ENCODE results near the gene TSPAN32.
"Not testable (repeated sequence)": the region's sequence is repeated elsewhere in the genome, so short reads cannot be mapped to it uniquely, and the experiment has no call there.

- TF ChIP-seq, protein P1, sequence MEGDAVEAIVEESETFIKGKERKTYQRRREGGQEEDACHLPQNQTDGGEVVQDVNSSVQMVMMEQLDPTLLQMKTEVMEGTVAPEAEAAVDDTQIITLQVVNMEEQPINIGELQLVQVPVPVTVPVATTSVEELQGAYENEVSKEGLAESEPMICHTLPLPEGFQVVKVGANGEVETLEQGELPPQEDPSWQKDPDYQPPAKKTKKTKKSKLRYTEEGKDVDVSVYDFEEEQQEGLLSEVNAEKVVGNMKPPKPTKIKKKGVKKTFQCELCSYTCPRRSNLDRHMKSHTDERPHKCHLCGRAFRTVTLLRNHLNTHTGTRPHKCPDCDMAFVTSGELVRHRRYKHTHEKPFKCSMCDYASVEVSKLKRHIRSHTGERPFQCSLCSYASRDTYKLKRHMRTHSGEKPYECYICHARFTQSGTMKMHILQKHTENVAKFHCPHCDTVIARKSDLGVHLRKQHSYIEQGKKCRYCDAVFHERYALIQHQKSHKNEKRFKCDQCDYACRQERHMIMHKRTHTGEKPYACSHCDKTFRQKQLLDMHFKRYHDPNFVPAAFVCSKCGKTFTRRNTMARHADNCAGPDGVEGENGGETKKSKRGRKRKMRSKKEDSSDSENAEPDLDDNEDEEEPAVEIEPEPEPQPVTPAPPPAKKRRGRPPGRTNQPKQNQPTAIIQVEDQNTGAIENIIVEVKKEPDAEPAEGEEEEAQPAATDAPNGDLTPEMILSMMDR (IDR thresholded peaks at IDR 0.05): not testable (repeated sequence)
- TF ChIP-seq, protein P2, sequence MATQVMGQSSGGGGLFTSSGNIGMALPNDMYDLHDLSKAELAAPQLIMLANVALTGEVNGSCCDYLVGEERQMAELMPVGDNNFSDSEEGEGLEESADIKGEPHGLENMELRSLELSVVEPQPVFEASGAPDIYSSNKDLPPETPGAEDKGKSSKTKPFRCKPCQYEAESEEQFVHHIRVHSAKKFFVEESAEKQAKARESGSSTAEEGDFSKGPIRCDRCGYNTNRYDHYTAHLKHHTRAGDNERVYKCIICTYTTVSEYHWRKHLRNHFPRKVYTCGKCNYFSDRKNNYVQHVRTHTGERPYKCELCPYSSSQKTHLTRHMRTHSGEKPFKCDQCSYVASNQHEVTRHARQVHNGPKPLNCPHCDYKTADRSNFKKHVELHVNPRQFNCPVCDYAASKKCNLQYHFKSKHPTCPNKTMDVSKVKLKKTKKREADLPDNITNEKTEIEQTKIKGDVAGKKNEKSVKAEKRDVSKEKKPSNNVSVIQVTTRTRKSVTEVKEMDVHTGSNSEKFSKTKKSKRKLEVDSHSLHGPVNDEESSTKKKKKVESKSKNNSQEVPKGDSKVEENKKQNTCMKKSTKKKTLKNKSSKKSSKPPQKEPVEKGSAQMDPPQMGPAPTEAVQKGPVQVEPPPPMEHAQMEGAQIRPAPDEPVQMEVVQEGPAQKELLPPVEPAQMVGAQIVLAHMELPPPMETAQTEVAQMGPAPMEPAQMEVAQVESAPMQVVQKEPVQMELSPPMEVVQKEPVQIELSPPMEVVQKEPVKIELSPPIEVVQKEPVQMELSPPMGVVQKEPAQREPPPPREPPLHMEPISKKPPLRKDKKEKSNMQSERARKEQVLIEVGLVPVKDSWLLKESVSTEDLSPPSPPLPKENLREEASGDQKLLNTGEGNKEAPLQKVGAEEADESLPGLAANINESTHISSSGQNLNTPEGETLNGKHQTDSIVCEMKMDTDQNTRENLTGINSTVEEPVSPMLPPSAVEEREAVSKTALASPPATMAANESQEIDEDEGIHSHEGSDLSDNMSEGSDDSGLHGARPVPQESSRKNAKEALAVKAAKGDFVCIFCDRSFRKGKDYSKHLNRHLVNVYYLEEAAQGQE (IDR thresholded peaks at IDR 0.05): not testable (repeated sequence)
- not testable (repeated sequence) for TF ChIP-seq POLR2A (IDR thresholded peaks at IDR 0.05; ENCODE audit: low read length); ZNF302 (CRISPR knock-in tag; IDR thresholded peaks at IDR 0.05); CBX2 (IDR thresholded peaks at IDR 0.05; ENCODE audit: borderline replicate concordance, low read depth); CEBPB (IDR thresholded peaks at IDR 0.05); HOXA7 (CRISPR knock-in tag; IDR thresholded peaks at IDR 0.05)
- TF ChIP-seq, protein P3, sequence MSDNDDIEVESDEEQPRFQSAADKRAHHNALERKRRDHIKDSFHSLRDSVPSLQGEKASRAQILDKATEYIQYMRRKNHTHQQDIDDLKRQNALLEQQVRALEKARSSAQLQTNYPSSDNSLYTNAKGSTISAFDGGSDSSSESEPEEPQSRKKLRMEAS (IDR thresholded peaks at IDR 0.05): not testable (repeated sequence)
- TF ChIP-seq, protein P4, sequence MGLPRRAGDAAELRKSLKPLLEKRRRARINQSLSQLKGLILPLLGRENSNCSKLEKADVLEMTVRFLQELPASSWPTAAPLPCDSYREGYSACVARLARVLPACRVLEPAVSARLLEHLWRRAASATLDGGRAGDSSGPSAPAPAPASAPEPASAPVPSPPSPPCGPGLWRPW (IDR thresholded peaks at IDR 0.05): not testable (repeated sequence)
- TF ChIP-seq, protein P5, sequence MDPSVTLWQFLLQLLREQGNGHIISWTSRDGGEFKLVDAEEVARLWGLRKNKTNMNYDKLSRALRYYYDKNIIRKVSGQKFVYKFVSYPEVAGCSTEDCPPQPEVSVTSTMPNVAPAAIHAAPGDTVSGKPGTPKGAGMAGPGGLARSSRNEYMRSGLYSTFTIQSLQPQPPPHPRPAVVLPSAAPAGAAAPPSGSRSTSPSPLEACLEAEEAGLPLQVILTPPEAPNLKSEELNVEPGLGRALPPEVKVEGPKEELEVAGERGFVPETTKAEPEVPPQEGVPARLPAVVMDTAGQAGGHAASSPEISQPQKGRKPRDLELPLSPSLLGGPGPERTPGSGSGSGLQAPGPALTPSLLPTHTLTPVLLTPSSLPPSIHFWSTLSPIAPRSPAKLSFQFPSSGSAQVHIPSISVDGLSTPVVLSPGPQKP (IDR thresholded peaks at IDR 0.05; ENCODE audit: low read depth, low read length): not testable (repeated sequence)
These were observed 36.9 kb downstream of the TSPAN32 start for GRCh38 chr11:2338760-2339159.

Measured in A549 (cell line).